GM04504 (cell line): Measurements from ENCODE around the gene ITGA1.

Experiments used
- DNase-seq: peaks from one replicate; pipeline ENCODE4 v3.0.0-alpha.2; 2012; ENCODE audit warnings: low read depth

ITGA1 gene

GRCh38 chr5:52897238-52897614 is 109.5 kb downstream of the ITGA1 start:
- no peak for DNase-seq

GRCh38 chr5:52898961-52899680 is 111.4 kb downstream of the ITGA1 start:
- DNase-seq, result no peak

GRCh38 chr5:52903142-52903541 is 115.4 kb downstream of the ITGA1 start:
- no peak for DNase-seq

- no peak for DNase-seq
Observed at GRCh38 chr5:52906343-52906742, 118.6 kb downstream of the ITGA1 start.

- no peak for DNase-seq
Observed at GRCh38 chr5:52906845-52907244, 119.1 kb downstream of the ITGA1 start.

- DNase-seq, result no peak
Observed at GRCh38 chr5:52909192-52909591, 121.5 kb downstream of the ITGA1 start.

GRCh38 chr5:52910071-52910470 is 122.4 kb downstream of the ITGA1 start:
- no peak for DNase-seq

GRCh38 chr5:52915176-52915875 is 127.6 kb downstream of the ITGA1 start:
- peak; percentile 59 for DNase-seq

- no peak for DNase-seq
Observed at GRCh38 chr5:52920929-52921328, 133.2 kb downstream of the ITGA1 start.

- peak; percentile 21 for DNase-seq
Observed at GRCh38 chr5:52922384-52922783, 134.7 kb downstream of the ITGA1 start.

GRCh38 chr5:52924456-52924855 is 136.7 kb downstream of the ITGA1 start:
- no peak for DNase-seq

- no peak for DNase-seq
Observed at GRCh38 chr5:52925001-52925400, 137.3 kb downstream of the ITGA1 start.

GRCh38 chr5:52928689-52929088 is 141.0 kb downstream of the ITGA1 start:
- DNase-seq, result no peak

- DNase-seq, result no peak
Observed at GRCh38 chr5:52938226-52938625, 150.5 kb downstream of the ITGA1 start.

- DNase-seq, result no peak
Observed at GRCh38 chr5:52943285-52943684, 155.6 kb downstream of the ITGA1 start.

- DNase-seq, result no peak
Observed at GRCh38 chr5:52943808-52944207, 156.1 kb downstream of the ITGA1 start.

GRCh38 chr5:52945040-52945439 is 157.3 kb downstream of the ITGA1 start:
- DNase-seq, result no peak

GRCh38 chr5:52947208-52947607 is 159.5 kb downstream of the ITGA1 start:
- no peak for DNase-seq

- DNase-seq, result no peak
Observed at GRCh38 chr5:52947851-52948250, 160.1 kb downstream of the ITGA1 start.

GRCh38 chr5:52948418-52949076 is 160.8 kb downstream of the ITGA1 start:
- DNase-seq, result peak; percentile 59

GRCh38 chr5:52950686-52951085 is 163.0 kb downstream of the ITGA1 start:
- DNase-seq, result no peak

- DNase-seq, result no peak
Observed at GRCh38 chr5:52952483-52952882, 164.8 kb downstream of the ITGA1 start.

GRCh38 chr5:52956014-52956413 is 168.3 kb downstream of the ITGA1 start:
- no peak for DNase-seq
